ENCODE results near the gene SLC8A2.
"Not testable (repeated sequence)": the region's sequence is repeated elsewhere in the genome, so short reads cannot be mapped to it uniquely, and the experiment has no call there.

The SLC8A2 gene

GRCh38 chr19:47389150-47389556 is 82.5 kb downstream of the SLC8A2 start:
- DNase-seq (ENCODE audit: low read depth) = no peak
- no peak for TF ChIP-seq CTCF (conservative IDR thresholded peaks at IDR 0.05; ENCODE audit: low read depth, low read length)
- H3K4me3 ChIP-seq (ENCODE audit: low read depth, low read length) = no peak overlapping the region

- DNase-seq (ENCODE audit: low read depth); H3K4me3 ChIP-seq (ENCODE audit: low read depth, low read length): not testable (repeated sequence)
Measured at GRCh38 chr19:47388721-47389120, 83.0 kb downstream of the SLC8A2 start.

GRCh38 chr19:47387623-47388022 is 84.1 kb downstream of the SLC8A2 start:
- not testable (repeated sequence) for DNase-seq (ENCODE audit: low read depth); H3K4me3 ChIP-seq (ENCODE audit: low read depth, low read length)

- H3K4me3 ChIP-seq (ENCODE audit: low read depth, low read length); DNase-seq (ENCODE audit: low read depth): not testable (repeated sequence)
Measured at GRCh38 chr19:47386582-47386981, 85.1 kb downstream of the SLC8A2 start.

- DNase-seq (ENCODE audit: low read depth); H3K4me3 ChIP-seq (ENCODE audit: low read depth, low read length): not testable (repeated sequence)
Measured at GRCh38 chr19:47384533-47384932, 87.2 kb downstream of the SLC8A2 start.

GRCh38 chr19:47383890-47384289 is 87.8 kb downstream of the SLC8A2 start:
- H3K4me3 ChIP-seq (ENCODE audit: low read depth, low read length); DNase-seq (ENCODE audit: low read depth): not testable (repeated sequence)

GRCh38 chr19:47381653-47382279 is 89.9 kb downstream of the SLC8A2 start:
- TF ChIP-seq CTCF (conservative IDR thresholded peaks at IDR 0.05; ENCODE audit: low read depth, low read length) = no peak
- no peak for DNase-seq (ENCODE audit: low read depth)
- no peak overlapping the region for H3K4me3 ChIP-seq (ENCODE audit: low read depth, low read length)

GRCh38 chr19:47381121-47381520 is 90.6 kb downstream of the SLC8A2 start:
- DNase-seq (ENCODE audit: low read depth) = no peak
- no peak for TF ChIP-seq CTCF (conservative IDR thresholded peaks at IDR 0.05; ENCODE audit: low read depth, low read length)
- H3K4me3 ChIP-seq (ENCODE audit: low read depth, low read length) = no peak overlapping the region

GRCh38 chr19:47380559-47380958 is 91.1 kb downstream of the SLC8A2 start:
- no peak overlapping the region for H3K4me3 ChIP-seq (ENCODE audit: low read depth, low read length)
- DNase-seq (ENCODE audit: low read depth) = no peak
- no peak for TF ChIP-seq CTCF (conservative IDR thresholded peaks at IDR 0.05; ENCODE audit: low read depth, low read length)

- no peak overlapping the region for H3K4me3 ChIP-seq (ENCODE audit: low read depth, low read length)
- no peak for DNase-seq (ENCODE audit: low read depth)
- TF ChIP-seq CTCF (conservative IDR thresholded peaks at IDR 0.05; ENCODE audit: low read depth, low read length) = no peak
Measured at GRCh38 chr19:47379381-47379938, 92.2 kb downstream of the SLC8A2 start.

Measured in choroid plexus epithelial cell (primary cell).